ENCODE results near the gene WEE2.

DNA sequence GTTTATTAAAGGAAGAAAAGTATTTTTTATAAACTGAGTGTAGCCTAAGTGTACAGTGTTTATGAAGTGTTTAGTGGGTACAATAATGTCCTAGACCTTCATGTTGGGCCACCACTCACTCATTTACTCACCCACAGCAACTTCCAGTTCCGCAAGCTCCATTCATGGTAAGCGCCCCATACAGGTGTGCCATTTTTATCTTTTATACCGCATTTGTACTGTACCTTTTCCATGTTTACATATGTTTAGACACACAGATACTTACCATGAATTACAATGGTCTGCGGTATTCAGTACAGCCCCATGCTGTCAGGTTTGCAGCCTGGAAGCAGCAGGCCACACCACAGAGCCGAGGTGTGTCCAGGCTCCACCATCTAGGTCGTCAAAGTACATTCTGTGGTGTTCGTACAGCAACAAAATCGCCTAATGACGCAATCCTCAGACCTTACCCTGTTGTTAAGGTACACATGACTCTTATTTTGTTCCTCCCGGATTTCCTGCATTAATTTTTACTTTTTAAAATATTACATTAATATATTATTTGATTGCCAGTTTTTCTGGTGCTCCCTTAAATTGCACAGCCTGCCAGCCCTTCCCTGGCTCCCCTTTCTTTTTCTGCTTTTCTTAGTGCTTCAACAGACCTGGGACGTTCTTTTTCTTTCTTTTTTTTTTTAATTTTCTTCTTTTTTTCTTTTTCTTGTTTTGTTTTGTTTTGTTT lies 29.1 kb downstream of the WEE2 start:
- TF ChIP-seq POLR2A (IDR thresholded peaks at IDR 0.05), result no peak
- no peak for TF ChIP-seq EP300 (IDR thresholded peaks at IDR 0.05)
- TF ChIP-seq, protein P1, sequence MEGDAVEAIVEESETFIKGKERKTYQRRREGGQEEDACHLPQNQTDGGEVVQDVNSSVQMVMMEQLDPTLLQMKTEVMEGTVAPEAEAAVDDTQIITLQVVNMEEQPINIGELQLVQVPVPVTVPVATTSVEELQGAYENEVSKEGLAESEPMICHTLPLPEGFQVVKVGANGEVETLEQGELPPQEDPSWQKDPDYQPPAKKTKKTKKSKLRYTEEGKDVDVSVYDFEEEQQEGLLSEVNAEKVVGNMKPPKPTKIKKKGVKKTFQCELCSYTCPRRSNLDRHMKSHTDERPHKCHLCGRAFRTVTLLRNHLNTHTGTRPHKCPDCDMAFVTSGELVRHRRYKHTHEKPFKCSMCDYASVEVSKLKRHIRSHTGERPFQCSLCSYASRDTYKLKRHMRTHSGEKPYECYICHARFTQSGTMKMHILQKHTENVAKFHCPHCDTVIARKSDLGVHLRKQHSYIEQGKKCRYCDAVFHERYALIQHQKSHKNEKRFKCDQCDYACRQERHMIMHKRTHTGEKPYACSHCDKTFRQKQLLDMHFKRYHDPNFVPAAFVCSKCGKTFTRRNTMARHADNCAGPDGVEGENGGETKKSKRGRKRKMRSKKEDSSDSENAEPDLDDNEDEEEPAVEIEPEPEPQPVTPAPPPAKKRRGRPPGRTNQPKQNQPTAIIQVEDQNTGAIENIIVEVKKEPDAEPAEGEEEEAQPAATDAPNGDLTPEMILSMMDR (IDR thresholded peaks at IDR 0.05), result no peak

Data from suprapubic skin (tissue), 3 donors.